ENCODE measurements around the gene MAPKBP1.

Gene MAPKBP1

DNA sequence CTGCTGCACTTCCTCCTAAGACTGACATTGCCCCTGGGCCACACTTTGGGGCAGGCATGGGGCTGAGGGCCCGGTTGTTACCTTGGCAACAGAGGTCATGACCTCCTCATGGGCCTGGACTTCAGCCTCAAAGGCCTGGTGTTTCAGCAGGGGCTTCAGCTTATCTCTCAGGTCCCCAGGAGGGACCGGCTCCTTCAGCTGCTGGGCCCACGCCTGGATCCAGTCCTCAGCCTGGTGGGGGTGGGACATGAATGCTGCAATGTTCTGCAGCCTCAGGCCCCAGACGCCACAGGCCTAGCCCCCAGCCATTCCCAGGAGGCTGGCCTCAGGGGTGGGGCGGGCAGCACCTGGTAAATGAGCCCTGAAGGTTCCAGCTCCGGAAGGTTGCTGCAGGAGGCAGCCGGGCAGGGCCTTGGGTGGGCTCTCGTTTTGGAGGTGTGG, 92.0 kb downstream of the MAPKBP1 start:
- Histone ChIP-seq H3K27ac (replicated peaks) (no peak overlapping the region), H3K27me3 (ENCODE audit: insufficient read depth, poor library complexity, severe bottlenecking) (peaks cover 2% of the 10 kb centered on the region), H3K4me3 (replicated peaks; ENCODE audit: insufficient read depth, low read length) (no peak overlapping the region)
- TF ChIP-seq, protein P1, sequence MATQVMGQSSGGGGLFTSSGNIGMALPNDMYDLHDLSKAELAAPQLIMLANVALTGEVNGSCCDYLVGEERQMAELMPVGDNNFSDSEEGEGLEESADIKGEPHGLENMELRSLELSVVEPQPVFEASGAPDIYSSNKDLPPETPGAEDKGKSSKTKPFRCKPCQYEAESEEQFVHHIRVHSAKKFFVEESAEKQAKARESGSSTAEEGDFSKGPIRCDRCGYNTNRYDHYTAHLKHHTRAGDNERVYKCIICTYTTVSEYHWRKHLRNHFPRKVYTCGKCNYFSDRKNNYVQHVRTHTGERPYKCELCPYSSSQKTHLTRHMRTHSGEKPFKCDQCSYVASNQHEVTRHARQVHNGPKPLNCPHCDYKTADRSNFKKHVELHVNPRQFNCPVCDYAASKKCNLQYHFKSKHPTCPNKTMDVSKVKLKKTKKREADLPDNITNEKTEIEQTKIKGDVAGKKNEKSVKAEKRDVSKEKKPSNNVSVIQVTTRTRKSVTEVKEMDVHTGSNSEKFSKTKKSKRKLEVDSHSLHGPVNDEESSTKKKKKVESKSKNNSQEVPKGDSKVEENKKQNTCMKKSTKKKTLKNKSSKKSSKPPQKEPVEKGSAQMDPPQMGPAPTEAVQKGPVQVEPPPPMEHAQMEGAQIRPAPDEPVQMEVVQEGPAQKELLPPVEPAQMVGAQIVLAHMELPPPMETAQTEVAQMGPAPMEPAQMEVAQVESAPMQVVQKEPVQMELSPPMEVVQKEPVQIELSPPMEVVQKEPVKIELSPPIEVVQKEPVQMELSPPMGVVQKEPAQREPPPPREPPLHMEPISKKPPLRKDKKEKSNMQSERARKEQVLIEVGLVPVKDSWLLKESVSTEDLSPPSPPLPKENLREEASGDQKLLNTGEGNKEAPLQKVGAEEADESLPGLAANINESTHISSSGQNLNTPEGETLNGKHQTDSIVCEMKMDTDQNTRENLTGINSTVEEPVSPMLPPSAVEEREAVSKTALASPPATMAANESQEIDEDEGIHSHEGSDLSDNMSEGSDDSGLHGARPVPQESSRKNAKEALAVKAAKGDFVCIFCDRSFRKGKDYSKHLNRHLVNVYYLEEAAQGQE (IDR thresholded peaks at IDR 0.05; ENCODE audit: insufficient replicate concordance, low read depth), result no peak
- no peak for TF ChIP-seq SPI1 (IDR thresholded peaks at IDR 0.05; ENCODE audit: borderline replicate concordance, low read depth)
- no peak for TF ChIP-seq POLR2AphosphoS5 (IDR thresholded peaks at IDR 0.05; ENCODE audit: low read depth)
- no peak for TF ChIP-seq GABPA (IDR thresholded peaks at IDR 0.05; ENCODE audit: low read depth)
- no peak for TF ChIP-seq CTCF (IDR thresholded peaks at IDR 0.05; ENCODE audit: insufficient read depth, low read length)
- no peak for DNase-seq (ENCODE audit: low read depth in 1 of 2, low spot score in 1 of 2)

- Histone ChIP-seq H3K27ac (replicated peaks) (no peak overlapping the region), H3K4me3 (replicated peaks; ENCODE audit: insufficient read depth, low read length) (no peak overlapping the region), H3K27me3 (ENCODE audit: insufficient read depth, poor library complexity, severe bottlenecking) (peaks cover 2% of the 10 kb centered on the region)
- DNase-seq (ENCODE audit: low read depth in 1 of 2, low spot score in 1 of 2), result no peak
- TF ChIP-seq, protein P1 (IDR thresholded peaks at IDR 0.05; ENCODE audit: insufficient replicate concordance, low read depth), result no peak
- TF ChIP-seq SPI1 (IDR thresholded peaks at IDR 0.05; ENCODE audit: borderline replicate concordance, low read depth), result no peak
- TF ChIP-seq CTCF (IDR thresholded peaks at IDR 0.05; ENCODE audit: insufficient read depth, low read length), result no peak
- TF ChIP-seq POLR2AphosphoS5 (IDR thresholded peaks at IDR 0.05; ENCODE audit: low read depth), result no peak
- no peak for TF ChIP-seq GABPA (IDR thresholded peaks at IDR 0.05; ENCODE audit: low read depth)
Measured at GRCh38 chr15:41866872-41867579, 92.7 kb downstream of the MAPKBP1 start.

- Histone ChIP-seq H3K4me3 (replicated peaks; ENCODE audit: insufficient read depth, low read length) (no peak overlapping the region), H3K27ac (replicated peaks) (no peak overlapping the region), H3K27me3 (ENCODE audit: insufficient read depth, poor library complexity, severe bottlenecking) (peaks cover 2% of the 10 kb centered on the region)
- DNase-seq (ENCODE audit: low read depth in 1 of 2, low spot score in 1 of 2), result no peak
- TF ChIP-seq, protein P1 (IDR thresholded peaks at IDR 0.05; ENCODE audit: insufficient replicate concordance, low read depth), result no peak
- no peak for TF ChIP-seq POLR2AphosphoS5 (IDR thresholded peaks at IDR 0.05; ENCODE audit: low read depth)
- TF ChIP-seq SPI1 (IDR thresholded peaks at IDR 0.05; ENCODE audit: borderline replicate concordance, low read depth), result no peak
- no peak for TF ChIP-seq GABPA (IDR thresholded peaks at IDR 0.05; ENCODE audit: low read depth)
- TF ChIP-seq CTCF (IDR thresholded peaks at IDR 0.05; ENCODE audit: insufficient read depth, low read length), result no peak
Measured at GRCh38 chr15:41868321-41868720, 94.0 kb downstream of the MAPKBP1 start.
